Upper lobe of left lung (tissue), 6 donors: ENCODE data around the gene IFRD1. TPM values are rescaled to one million over a fixed set of nuclear protein-coding genes. Genes with fewer than 3 reads are reported as not detected.

Experiments used
- ATAC-seq, 2 donors: fragments of 200-7000 bp; cut with Tn5 transposase; one replicate each; pipeline ENCODE4 v1.9.1; 2022; ENCODE audit warnings: mild to moderate bottlenecking in 2 of 2, moderate library complexity in 2 of 2; ENCODE audit not compliant: low FRiP score in 2 of 2
- DNase-seq, 2 donors: peaks; one replicate each; pipeline ENCODE4 v3.0.0-alpha.2; 2019 to 2020
- H3K27ac ChIP-seq, 4 donors: fragments of 200-600 bp; sonication (generic); one replicate each; pipeline ENCODE4 v1.5.1; 2016 to 2019
- H3K27me3 ChIP-seq, 4 donors: fragments of 200-600 bp; sonication (generic); one replicate each; pipeline ENCODE4 v1.5.1; 2017 to 2019
- H3K36me3 ChIP-seq, 4 donors: fragments of 200-600 bp; sonication (generic); one replicate each; pipeline ENCODE4 v1.5.1; 2016 to 2019
- H3K4me1 ChIP-seq, 4 donors: fragments of 200-600 bp; sonication (generic); one replicate each; pipeline ENCODE4 v1.5.1; 2018 to 2019
- H3K4me3 ChIP-seq, 4 donors: fragments of 200-600 bp; sonication (generic); one replicate each; pipeline ENCODE4 v1.5.1; 2017 to 2019; ENCODE audit warnings: mild to moderate bottlenecking in 2 of 4, moderate library complexity in 1 of 4
- H3K9me3 ChIP-seq, 4 donors: fragments of 200-600 bp; sonication (generic); one replicate each; pipeline ENCODE4 v1.5.1; 2018 to 2019
- EP300 ChIP-seq, 4 donors: sonication (generic); formaldehyde crosslinking; IDR thresholded peaks; one replicate each; pipeline ENCODE4 v1.5.1; 2017; ENCODE audit warnings: antibody characterized with exemption in 4 of 4, control low read depth in 2 of 4
- POLR2A ChIP-seq, 4 donors: fragments of 450-650 bp; IDR thresholded peaks; one replicate each; pipeline ENCODE4 v1.5.1; 2016 to 2017; ENCODE audit warnings: antibody characterized with exemption in 4 of 4, mild to moderate bottlenecking in 2 of 4
- POLR2AphosphoS5 ChIP-seq, 2 donors: sonication (generic); formaldehyde crosslinking; IDR thresholded peaks; one replicate each; pipeline ENCODE4 v1.5.1; 2017; ENCODE audit warnings: antibody characterized with exemption in 2 of 2
- WGBS, 2 donors: methylation state at CpG; one replicate each; pipeline ENCODE4 v1.1.5; 2017 to 2018; 5-methylcytosine and 5-hydroxymethylcytosine counted together
- total RNA-seq, 6 donors: library from RNA; depleted of rRNA in 4 of 6; stranded (reverse); fragments of >200 nt in 4 of 6; gene quantifications; one replicate each; pipeline versions ENCODE4 v1.1.0 to v1.2.1, GENCODE V29; 2016 to 2021
- TF ChIP-seq, protein P1 (sequence below), 6 experiments: fragments of 450-650 bp in 4 of 6; fragments of 200-600 bp in 2 of 6; sonication (generic) in 2 of 6; IDR thresholded peaks; one replicate each; pipeline ENCODE4 v1.5.1; 2016 to 2019; ENCODE audit warnings: antibody characterized with exemption in 6 of 6
- donor health status: DM: no; HTN: no; CAD: no; lungs with moderate emphysema.
- donor health status: DM: no; HTN: yes; CAD: no; lungs with severe emphysema.

The IFRD1 gene
- total RNA-seq, 6 donors from 2014 or later = 28.8 to 95.3 (median 49.2) TPM

GRCh38 chr7:112481121-112481736 is 31.0 kb downstream of the IFRD1 start:
- ATAC-seq (no peak), DNase-seq (no peak)
- TF ChIP-seq, protein P1, sequence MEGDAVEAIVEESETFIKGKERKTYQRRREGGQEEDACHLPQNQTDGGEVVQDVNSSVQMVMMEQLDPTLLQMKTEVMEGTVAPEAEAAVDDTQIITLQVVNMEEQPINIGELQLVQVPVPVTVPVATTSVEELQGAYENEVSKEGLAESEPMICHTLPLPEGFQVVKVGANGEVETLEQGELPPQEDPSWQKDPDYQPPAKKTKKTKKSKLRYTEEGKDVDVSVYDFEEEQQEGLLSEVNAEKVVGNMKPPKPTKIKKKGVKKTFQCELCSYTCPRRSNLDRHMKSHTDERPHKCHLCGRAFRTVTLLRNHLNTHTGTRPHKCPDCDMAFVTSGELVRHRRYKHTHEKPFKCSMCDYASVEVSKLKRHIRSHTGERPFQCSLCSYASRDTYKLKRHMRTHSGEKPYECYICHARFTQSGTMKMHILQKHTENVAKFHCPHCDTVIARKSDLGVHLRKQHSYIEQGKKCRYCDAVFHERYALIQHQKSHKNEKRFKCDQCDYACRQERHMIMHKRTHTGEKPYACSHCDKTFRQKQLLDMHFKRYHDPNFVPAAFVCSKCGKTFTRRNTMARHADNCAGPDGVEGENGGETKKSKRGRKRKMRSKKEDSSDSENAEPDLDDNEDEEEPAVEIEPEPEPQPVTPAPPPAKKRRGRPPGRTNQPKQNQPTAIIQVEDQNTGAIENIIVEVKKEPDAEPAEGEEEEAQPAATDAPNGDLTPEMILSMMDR (IDR thresholded peaks at IDR 0.05) = no peak
- TF ChIP-seq POLR2A (IDR thresholded peaks at IDR 0.05) (no peak), POLR2AphosphoS5 (IDR thresholded peaks at IDR 0.05) (no peak)
- peak overlapping the region in 2 of 4 donors; percentile 2 to 17 for H3K27ac ChIP-seq
- H3K4me1 ChIP-seq = peaks cover 3 to 22% (median 13%) of the 10 kb centered on the region in 4 donors
- H3K9me3 ChIP-seq = no peaks in the 10 kb centered on the region
- H3K4me3 ChIP-seq = no peak overlapping the region
- 79% methylated on average over 2 of the region's 2 CpGs for WGBS, 2 donors
- no peaks in the 10 kb centered on the region for H3K27me3 ChIP-seq
- H3K36me3 ChIP-seq = peaks cover 4 to 14% (median 10%) of the 10 kb centered on the region in 4 donors

DNA sequence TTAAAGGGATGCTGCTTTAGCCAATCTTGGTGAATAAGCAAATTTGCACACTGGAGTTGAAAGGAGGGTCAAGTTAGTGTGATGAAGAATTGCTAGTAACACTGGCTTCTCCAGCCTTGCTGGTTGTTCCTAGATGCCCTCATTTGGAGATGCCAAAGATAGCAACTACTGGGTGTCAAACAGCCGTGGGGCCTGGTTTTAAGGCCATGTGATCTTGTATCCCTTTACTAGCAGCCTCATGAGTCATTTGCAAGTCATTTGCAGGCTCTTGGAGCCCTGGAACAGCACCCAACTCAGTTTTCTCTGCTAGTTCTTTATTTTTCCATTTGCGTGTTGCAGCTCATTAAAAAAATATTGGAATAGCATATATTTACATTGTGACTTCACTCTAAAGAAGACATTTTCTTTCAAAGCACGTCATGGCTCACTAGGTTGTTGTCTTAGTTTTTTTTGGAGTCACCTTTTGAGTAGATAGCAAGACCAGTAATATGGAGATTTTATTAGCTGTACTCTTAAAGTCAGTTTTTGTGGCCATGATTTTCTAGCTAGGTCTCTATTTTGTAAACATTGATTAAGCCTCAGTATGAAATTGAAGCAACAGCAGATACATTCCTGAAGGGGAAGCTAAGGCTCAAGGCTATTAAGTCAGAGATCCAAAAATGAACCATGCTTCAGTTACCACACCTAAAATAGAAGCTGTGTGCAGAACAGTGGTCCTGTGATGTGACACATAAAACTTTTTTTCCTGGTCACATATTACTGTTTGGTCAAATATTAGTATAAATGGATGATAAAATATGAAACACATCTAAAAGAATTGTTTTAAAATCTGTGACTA is 31.8 kb downstream of the IFRD1 start:
- TF ChIP-seq EP300 (IDR thresholded peaks at IDR 0.05) (no peak), POLR2AphosphoS5 (IDR thresholded peaks at IDR 0.05) (no peak), POLR2A (IDR thresholded peaks at IDR 0.05) (no peak)
- TF ChIP-seq, protein P1 (IDR thresholded peaks at IDR 0.05) = no peak
- Histone ChIP-seq H3K4me1 (peaks cover 3 to 22% (median 13%) of the 10 kb centered on the region in 4 donors), H3K4me3 (no peak overlapping the region), H3K36me3 (peaks cover 0 to 6% (median 3%) of the 10 kb centered on the region in 4 donors), H3K27ac (no peak overlapping the region), H3K27me3 (no peaks in the 10 kb centered on the region), H3K9me3 (no peaks in the 10 kb centered on the region)
- DNase-seq (peak in 1 of 2 donors; percentile 33), ATAC-seq (peak in 1 of 2 donors; percentile 42)
- 61 to 77% methylated on average over 3 of the region's 3 CpGs for WGBS, 2 donors

DNA sequence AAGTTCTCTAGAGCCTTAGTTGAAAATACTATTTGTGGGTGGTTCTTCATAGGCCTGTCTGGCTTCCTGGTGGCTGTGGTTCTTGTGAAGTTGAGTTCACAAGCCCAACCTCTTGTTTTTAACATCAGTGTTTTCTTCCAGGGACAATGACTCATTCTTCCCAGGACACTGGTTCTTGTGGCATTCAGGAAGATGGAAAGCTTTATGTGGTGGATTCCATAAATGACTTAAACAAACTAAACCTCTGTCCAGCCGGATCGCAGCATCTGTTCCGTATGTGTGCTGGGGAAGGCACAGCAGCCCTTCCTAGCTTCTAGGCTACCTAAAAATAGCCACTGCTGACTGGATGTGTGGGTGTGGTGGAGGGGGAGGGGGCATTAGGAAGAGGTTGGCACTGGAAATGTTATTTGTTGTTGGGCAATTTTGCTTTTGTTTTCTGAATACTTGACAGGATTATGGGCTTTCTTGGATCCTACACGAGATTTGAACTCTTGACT is 34.5 kb downstream of the IFRD1 start:
- TF ChIP-seq POLR2AphosphoS5 (IDR thresholded peaks at IDR 0.05) = no peak
- TF ChIP-seq, protein P1 (IDR thresholded peaks at IDR 0.05) = no peak
- no peak for TF ChIP-seq POLR2A (IDR thresholded peaks at IDR 0.05)
- ATAC-seq (peak in 1 of 2 donors; percentile 67), DNase-seq (no peak)
- peaks cover 3 to 22% (median 13%) of the 10 kb centered on the region in 4 donors for H3K4me1 ChIP-seq
- 51 to 70% methylated on average over 4 of the region's 4 CpGs for WGBS, 2 donors
- no peak overlapping the region for H3K4me3 ChIP-seq
- no peaks in the 10 kb centered on the region for H3K27me3 ChIP-seq
- H3K36me3 ChIP-seq = no peaks in the 10 kb centered on the region
- H3K27ac ChIP-seq = peak overlapping the region in 3 of 4 donors; percentile 22 to 64 (median 54)
- H3K9me3 ChIP-seq = no peaks in the 10 kb centered on the region

GRCh38 chr7:112485766-112486165 is 35.5 kb downstream of the IFRD1 start:
- ATAC-seq = no peak
- TF ChIP-seq POLR2A (IDR thresholded peaks at IDR 0.05) (no peak), EP300 (IDR thresholded peaks at IDR 0.05) (no peak), POLR2AphosphoS5 (IDR thresholded peaks at IDR 0.05) (no peak)
- TF ChIP-seq, protein P1 (IDR thresholded peaks at IDR 0.05) = no peak
- H3K9me3 ChIP-seq = no peaks in the 10 kb centered on the region
- 72 to 80% methylated on average over 5 of the region's 5 CpGs for WGBS, 2 donors
- peaks cover 3 to 22% (median 13%) of the 10 kb centered on the region in 4 donors for H3K4me1 ChIP-seq
- H3K4me3 ChIP-seq = no peak overlapping the region
- H3K27me3 ChIP-seq = no peaks in the 10 kb centered on the region
- no peak for DNase-seq
- no peaks in the 10 kb centered on the region for H3K36me3 ChIP-seq
- H3K27ac ChIP-seq = no peak overlapping the region
